PC-9 (cell line): Measurements from ENCODE around the gene C1orf159. TPM values are rescaled to one million over a fixed set of nuclear protein-coding genes. Genes with fewer than 3 reads are reported as not detected.

ENCODE experiments used
- BruUV-seq: library from RNA; stranded (reverse); fragments of 400-500 nt; replicated peaks from 2 replicates; lab custom pipeline; 2021; lab: Mats Ljungman, UMichigan
- CTCF ChIA-PET: fragments of 300-600 bp; sonication (Branson Sonifier 250); formaldehyde crosslinking; loops from one replicate; lab custom pipeline; 2022; ENCODE audit warnings: antibody characterized with exemption; lab: Charles Lee
- POLR2A ChIA-PET: fragments of 300-600 bp; sonication (Branson Sonifier 250); formaldehyde crosslinking; loops from one replicate; lab custom pipeline; 2022; ENCODE audit warnings: antibody characterized with exemption; ENCODE audit not compliant: unreplicated experiment; lab: Charles Lee
- DNase-seq, 2 experiments: peaks; one replicate each; pipeline versions ENCODE4 v3.0.0 to v3.0.0-alpha.2; 2015 to 2022; ENCODE audit warnings: mixed read lengths in 1 of 2
- H2AFZ ChIP-seq: fragments of 200-600 bp; sonication (generic); 2 replicates; pipeline ENCODE4 v1.8.1; 2017; ENCODE audit warnings: antibody characterized with exemption
- H3F3A ChIP-seq: fragments of 200-600 bp; sonication (generic); 2 replicates; pipeline ENCODE4 v1.8.1; 2017; ENCODE audit warnings: antibody characterized with exemption, mild to moderate bottlenecking, low read depth; ENCODE audit not compliant: insufficient read depth
- H3K27ac ChIP-seq: fragments of 200-600 bp; sonication (generic); 2 replicates; pipeline ENCODE4 v1.6.1; 2016; ENCODE audit warnings: mixed run types
- H3K27me3 ChIP-seq: fragments of 200-600 bp; sonication (generic); 2 replicates; pipeline ENCODE4 v1.6.1; 2016; ENCODE audit warnings: low read depth, mixed run types; ENCODE audit not compliant: insufficient read depth
- H3K36me3 ChIP-seq: fragments of 200-600 bp; sonication (generic); 2 replicates; pipeline ENCODE4 v1.6.1; 2016; ENCODE audit warnings: low read depth, mixed run types
- H3K4me1 ChIP-seq: fragments of 200-600 bp; sonication (generic); replicated peaks from 2 replicates; pipeline ENCODE4 v1.6.1; 2016; ENCODE audit warnings: mixed run types; ENCODE audit not compliant: insufficient read depth
- H3K4me2 ChIP-seq: fragments of 200-600 bp; sonication (generic); 2 replicates; pipeline ENCODE4 v1.6.1; 2017; ENCODE audit warnings: mixed run types
- H3K4me3 ChIP-seq: fragments of 200-600 bp; sonication (generic); 2 replicates; pipeline ENCODE4 v1.6.1; 2016; ENCODE audit warnings: mixed run types
- H3K79me2 ChIP-seq: fragments of 200-600 bp; sonication (generic); 2 replicates; pipeline ENCODE4 v1.6.1; 2017; ENCODE audit warnings: low read depth, mixed run types
- H3K9me2 ChIP-seq: fragments of 200-600 bp; sonication (generic); 2 replicates; pipeline ENCODE4 v1.8.1; 2017; ENCODE audit warnings: mild to moderate bottlenecking; ENCODE audit not compliant: insufficient read depth
- H3K9me3 ChIP-seq: fragments of 200-600 bp; sonication (generic); 2 replicates; pipeline ENCODE4 v1.8.1; 2016; ENCODE audit warnings: low read depth; ENCODE audit not compliant: insufficient read depth
- H4K20me1 ChIP-seq: fragments of 200-600 bp; sonication (generic); 2 replicates; pipeline ENCODE4 v1.8.1; 2017; ENCODE audit not compliant: insufficient read depth
- EZH2 ChIP-seq: fragments of 200-600 bp; sonication (generic); IDR thresholded peaks from 2 replicates; pipeline ENCODE4 v1.8.0; 2017; ENCODE audit warnings: antibody characterized with exemption, low read depth
- intact Hi-C: fragments of 100-400 bp; cut with micrococcal nuclease; formaldehyde crosslinking; loops from one replicate; pipeline ENCODE4 v1.10.0; 2022; ENCODE audit not compliant: unreplicated experiment
- total RNA-seq: library from RNA; stranded (reverse); gene quantifications from 2 replicates; pipeline ENCODE4 v1.2.3, GENCODE V29; 2021
- TF ChIP-seq, protein P1 (sequence below): fragments of 200-600 bp; sonication (generic); conservative IDR thresholded peaks from 2 replicates; pipeline ENCODE4 v1.6.1; 2017; ENCODE audit warnings: mixed run types, antibody characterized with exemption, mild to moderate bottlenecking, moderate library complexity

Gene C1orf159
- total RNA-seq, 1 experiment from 2014 or later: 31.1 TPM

DNA sequence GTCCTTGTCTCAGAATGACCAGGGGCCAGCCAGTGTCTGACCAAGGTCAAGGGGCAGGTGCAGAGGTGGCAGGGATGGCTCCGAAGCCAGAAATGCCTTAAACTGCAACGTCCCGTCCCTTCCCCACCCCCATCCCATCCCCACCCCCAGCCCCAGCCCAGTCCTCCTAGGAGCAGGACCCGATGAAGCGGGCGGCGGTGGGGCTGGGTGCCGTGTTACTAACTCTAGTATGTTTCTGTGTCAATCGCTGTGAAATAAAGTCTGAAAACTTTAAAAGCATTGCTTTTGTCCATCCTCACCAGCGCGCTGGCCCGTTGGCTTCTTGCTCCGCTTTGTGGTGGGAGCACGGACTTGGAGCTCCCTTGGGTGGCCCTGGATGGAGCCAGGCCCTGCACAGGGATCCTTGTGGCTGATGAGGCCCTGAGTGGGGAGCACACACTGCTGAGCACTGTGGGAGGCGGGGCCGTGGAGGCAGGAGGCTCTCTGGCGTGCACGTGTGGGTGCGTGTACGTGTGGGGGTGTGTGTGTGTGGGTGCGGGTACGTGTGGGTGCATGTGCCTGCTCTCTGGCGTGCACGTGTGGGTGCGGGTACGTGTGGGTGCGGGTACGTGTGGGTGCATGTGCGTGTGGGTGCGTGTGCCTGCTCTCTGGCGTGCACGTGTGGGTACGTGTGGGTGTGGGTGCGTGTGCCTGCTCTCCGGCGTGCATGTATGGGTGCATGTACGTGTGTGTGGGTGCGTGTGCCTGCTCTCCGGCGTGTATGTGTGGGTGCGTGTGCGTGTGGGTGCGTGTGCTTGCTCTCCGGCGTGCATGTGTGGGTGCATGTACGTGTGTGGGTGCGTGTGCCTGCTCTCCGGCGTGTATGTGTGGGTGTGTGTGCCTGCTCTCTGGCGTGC is 59.8 kb downstream of the C1orf159 start:
- TF ChIP-seq, protein P1, sequence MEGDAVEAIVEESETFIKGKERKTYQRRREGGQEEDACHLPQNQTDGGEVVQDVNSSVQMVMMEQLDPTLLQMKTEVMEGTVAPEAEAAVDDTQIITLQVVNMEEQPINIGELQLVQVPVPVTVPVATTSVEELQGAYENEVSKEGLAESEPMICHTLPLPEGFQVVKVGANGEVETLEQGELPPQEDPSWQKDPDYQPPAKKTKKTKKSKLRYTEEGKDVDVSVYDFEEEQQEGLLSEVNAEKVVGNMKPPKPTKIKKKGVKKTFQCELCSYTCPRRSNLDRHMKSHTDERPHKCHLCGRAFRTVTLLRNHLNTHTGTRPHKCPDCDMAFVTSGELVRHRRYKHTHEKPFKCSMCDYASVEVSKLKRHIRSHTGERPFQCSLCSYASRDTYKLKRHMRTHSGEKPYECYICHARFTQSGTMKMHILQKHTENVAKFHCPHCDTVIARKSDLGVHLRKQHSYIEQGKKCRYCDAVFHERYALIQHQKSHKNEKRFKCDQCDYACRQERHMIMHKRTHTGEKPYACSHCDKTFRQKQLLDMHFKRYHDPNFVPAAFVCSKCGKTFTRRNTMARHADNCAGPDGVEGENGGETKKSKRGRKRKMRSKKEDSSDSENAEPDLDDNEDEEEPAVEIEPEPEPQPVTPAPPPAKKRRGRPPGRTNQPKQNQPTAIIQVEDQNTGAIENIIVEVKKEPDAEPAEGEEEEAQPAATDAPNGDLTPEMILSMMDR: no peak
- no peak for TF ChIP-seq EZH2
- Histone ChIP-seq H3F3A (peaks cover 26% of the 10 kb centered on the region; the same call in 1 of the 2 replicates), H3K4me2 (no peak overlapping the region), H3K79me2 (no peaks in the 10 kb centered on the region), H3K9me3 (no peaks in the 10 kb centered on the region), H3K27ac (no peak overlapping the region), H3K9me2 (no peaks in the 10 kb centered on the region), H3K4me1 (peaks cover 18% of the 10 kb centered on the region), H4K20me1 (no peaks in the 10 kb centered on the region; the same call in 1 of the 2 replicates), H2AFZ (no peak overlapping the region), H3K27me3 (no peaks in the 10 kb centered on the region), H3K4me3 (no peak overlapping the region), H3K36me3 (no peaks in the 10 kb centered on the region)
- no peak for DNase-seq
- intact Hi-C loops: no loop called here
- CTCF ChIA-PET: no interaction called here
- POLR2A ChIA-PET: interaction anchor here (0.5 kb wide), 1 partner anchor 181 kb away, joined by 6 read pairs; no protein-coding TSS in a partner anchor
- BruUV-seq: no TSS peak

DNA sequence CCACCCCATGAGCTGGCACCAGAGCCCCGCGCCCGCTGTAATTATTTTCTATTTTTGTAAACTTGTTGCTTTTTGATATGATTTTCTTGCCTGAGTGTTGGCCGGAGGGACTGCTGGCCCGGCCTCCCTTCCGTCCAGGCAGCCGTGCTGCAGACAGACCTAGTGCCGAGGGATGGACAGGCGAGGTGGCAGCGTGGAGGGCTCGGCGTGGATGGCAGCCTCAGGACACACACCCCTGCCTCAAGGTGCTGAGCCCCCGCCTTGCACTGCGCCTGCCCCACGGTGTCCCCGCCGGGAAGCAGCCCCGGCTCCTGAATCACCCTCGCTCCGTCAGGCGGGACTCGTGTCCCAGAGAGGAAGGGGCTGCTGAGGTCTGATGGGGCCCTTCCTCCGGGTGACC is 60.9 kb downstream of the C1orf159 start:
- ChIA-PET CTCF (no interaction called here), POLR2A (no interaction called here)
- H3K4me3 ChIP-seq: no peak overlapping the region
- no peaks in the 10 kb centered on the region; the same call in 1 of the 2 replicates for H4K20me1 ChIP-seq
- no TSS peak for BruUV-seq
- no peak overlapping the region for H2AFZ ChIP-seq
- H3K79me2 ChIP-seq: no peaks in the 10 kb centered on the region
- H3K27me3 ChIP-seq: no peaks in the 10 kb centered on the region
- H3K27ac ChIP-seq: no peak overlapping the region
- H3F3A ChIP-seq: peaks cover 26% of the 10 kb centered on the region; the same call in 1 of the 2 replicates
- no peaks in the 10 kb centered on the region for H3K9me2 ChIP-seq
- intact Hi-C loops: no loop called here
- no peak overlapping the region for H3K4me2 ChIP-seq
- no peaks in the 10 kb centered on the region for H3K9me3 ChIP-seq
- TF ChIP-seq, protein P1: no peak
- TF ChIP-seq EZH2: no peak
- DNase-seq: no peak
- H3K36me3 ChIP-seq: no peaks in the 10 kb centered on the region
- peaks cover 13% of the 10 kb centered on the region for H3K4me1 ChIP-seq

DNA sequence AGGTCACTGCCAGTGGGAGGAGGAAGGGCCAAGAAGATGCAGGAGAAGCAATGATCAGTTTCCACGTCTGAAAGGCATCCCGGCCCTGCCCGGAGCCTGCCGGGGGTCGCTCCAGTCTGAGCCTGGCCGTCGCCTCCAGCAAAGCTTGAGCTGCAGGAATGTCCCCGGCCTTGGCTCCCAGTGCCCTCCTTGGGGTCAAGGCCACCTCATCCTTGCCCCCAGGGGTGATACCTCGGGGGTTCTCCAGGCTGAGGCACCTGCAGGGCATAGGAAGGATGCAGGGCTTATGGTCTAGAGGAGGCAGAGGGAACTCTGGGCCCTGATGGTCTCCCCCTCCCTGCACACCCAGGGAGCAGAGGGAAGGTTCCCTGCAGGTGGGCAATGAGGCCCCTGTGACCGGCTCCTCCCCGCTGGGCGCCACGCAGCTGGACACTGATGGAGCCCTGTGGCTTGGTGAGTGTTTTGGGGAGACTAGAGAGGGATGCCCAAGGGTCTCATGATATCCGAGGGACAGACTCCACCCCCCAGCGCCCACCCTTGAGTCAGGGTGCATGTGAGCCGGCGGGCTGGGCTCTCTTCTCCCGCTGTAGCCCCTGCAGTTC is 61.7 kb downstream of the C1orf159 start:
- POLR2A ChIA-PET: no interaction called here
- intact Hi-C loops: no loop called here
- no peaks in the 10 kb centered on the region for H3K36me3 ChIP-seq

More for the DNA sequence above, 61.7 kb downstream of the C1orf159 start:
- Histone ChIP-seq H3K27ac (no peak overlapping the region), H3K4me1 (peaks cover 12% of the 10 kb centered on the region; the same call in 1 of the 2 replicates), H4K20me1 (no peaks in the 10 kb centered on the region; the same call in 1 of the 2 replicates), H3K79me2 (no peaks in the 10 kb centered on the region), H3K4me2 (no peak overlapping the region), H3K9me3 (no peaks in the 10 kb centered on the region), H3K4me3 (no peak overlapping the region), H3K27me3 (no peaks in the 10 kb centered on the region), H3K9me2 (no peaks in the 10 kb centered on the region), H3F3A (peaks cover 26% of the 10 kb centered on the region; the same call in 1 of the 2 replicates), H2AFZ (no peak overlapping the region)
- no peak for TF ChIP-seq EZH2
- TF ChIP-seq, protein P1: no peak
- no TSS peak for BruUV-seq
- CTCF ChIA-PET: no interaction called here
- DNase-seq: no peak
